ENCODE results near the gene ST3GAL3.

The ST3GAL3 gene

DNA sequence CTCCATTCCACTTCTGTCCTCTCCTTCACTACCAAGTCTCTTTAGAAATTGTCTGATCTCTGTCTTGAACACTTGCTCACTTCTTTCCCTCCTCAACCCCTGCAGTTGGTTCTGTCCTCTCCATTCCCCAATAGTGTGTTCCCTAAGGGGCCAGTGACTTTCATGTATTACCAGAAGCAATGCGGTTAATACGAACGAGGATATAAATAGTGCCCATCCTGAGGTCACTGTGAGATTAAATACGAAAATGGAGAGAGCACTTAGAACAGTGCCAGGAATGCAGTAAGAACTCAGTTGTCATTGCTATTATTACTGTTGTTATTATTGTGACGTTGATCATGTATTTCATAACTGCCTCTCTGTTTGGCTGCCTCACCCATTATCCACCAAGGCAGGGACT, 173.3 kb downstream of the ST3GAL3 start:
- DNase-seq = no peak

- no peak for DNase-seq
Measured at GRCh38 chr1:43881415-43881814, 174.1 kb downstream of the ST3GAL3 start.

DNA sequence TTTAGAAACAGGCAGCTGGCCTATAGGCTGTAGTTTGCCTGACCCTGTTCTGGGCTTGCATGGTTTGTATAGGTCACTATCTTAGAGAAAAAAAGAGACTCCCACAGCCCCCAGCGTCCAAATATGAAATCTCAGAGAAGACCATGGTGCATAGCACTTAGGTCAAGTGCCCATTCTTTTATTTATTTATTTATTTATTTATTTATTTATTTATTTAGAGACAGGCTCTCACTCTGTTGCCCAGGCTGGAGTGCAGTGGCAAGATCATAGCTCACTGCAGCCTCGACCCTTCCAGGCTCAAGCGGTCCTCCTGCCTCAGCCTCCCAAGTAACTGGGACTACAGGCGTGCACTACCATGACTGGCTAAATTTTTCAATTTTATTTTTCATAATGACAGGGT, 175.4 kb downstream of the ST3GAL3 start:
- DNase-seq = no peak

GRCh38 chr1:43883321-43883720, 176.0 kb downstream of the ST3GAL3 start:
- DNase-seq = no peak

GRCh38 chr1:43885279-43885801, 178.0 kb downstream of the ST3GAL3 start:
- DNase-seq = no peak

DNA sequence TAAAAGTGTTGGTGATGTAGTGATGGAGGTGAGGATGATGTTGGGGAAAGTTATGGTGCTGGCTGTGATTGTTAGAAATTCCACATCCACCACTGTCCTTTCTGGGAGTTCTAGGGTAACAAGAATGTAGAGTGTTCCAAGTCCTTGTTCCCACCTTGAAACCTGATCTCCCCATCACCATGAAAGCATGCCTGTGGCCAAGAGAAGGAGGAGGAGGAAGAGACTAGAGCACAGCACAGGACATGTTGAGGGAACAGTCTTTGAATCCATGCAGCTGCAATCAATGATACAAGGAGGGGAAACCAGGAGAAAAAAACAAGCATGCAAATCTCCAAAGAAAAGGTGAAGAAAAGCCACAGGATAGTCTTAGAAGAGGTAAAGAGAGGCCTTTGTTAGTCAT, 180.4 kb downstream of the ST3GAL3 start:
- DNase-seq = no peak

DNA sequence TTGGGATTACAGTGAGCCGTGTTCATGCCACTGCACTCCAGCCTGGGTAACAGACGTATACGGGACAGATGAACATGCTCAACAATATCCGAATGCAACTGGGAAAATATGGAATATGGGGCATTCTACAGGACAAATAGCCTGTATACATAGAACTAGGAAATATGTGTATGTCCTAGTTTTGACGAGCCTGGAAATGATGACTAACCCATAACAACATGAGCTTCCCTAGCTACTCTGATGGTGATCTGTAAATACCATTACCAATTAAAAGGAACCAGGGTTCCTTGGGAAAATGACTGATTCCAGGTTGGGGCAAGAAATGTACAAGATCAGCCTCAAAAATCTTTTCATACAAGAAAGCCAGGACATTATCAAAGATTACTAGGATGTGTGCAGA, 183.5 kb downstream of the ST3GAL3 start:
- no peak for DNase-seq

GRCh38 chr1:43893006-43893405, 185.7 kb downstream of the ST3GAL3 start:
- DNase-seq = no peak

DNA sequence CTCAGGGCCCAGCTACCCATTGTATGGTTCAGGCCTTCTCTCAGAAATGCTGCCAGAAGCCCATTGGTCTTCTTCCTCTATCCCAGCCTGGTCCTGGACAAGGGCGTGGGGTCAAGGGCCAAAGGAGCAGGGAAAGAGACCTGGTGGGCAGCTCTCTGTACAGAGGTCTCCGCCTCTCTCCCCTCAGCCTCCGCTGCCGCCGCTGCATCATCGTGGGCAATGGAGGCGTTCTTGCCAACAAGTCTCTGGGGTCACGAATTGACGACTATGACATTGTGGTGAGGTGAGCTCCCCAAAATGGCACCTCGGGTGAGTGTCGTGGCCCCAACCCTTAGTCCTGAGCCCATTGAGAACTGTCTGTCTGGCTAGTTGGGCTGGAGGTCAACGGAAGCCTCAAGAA, 191.6 kb downstream of the ST3GAL3 start:
- no peak for DNase-seq

- no peak for DNase-seq
Measured at GRCh38 chr1:43900386-43900785, 193.1 kb downstream of the ST3GAL3 start.

DNA sequence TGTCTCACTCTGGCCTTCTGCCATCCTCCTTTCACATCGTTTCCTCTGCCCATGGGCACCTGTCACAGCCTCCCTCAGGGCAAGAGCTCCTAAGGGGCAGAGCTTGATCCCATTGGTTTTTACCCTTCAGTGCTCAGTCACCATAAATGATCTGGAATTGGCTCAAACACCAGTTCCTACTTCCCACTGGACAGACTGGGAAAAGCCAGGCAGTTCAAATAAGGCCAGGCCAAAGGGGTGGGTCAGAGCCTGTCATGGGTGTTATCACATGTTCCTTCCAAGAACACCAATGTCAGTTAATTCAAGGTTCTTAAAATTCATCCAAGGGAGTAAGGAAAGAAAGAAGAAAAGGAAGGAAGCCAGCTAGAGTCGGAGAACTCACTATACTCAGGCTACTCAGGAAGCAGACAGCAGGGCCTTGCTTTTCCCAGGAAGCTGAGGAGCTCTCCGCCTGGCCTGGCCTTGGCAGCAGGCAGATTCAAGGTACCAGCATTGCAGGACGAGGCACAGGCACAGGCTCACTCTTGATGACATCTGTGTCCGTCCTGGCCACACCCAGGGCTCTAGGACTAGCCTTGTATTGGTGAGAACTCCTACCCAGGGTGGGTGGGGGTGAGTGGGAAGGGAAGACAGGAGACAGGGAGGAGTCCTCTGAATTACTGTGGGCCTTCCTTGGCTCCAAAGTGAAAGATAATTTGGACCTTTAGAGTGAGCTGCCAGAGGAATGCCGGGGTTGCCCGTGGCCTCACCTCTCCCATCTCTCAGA, 194.0 kb downstream of the ST3GAL3 start:
- DNase-seq = no peak

DNA sequence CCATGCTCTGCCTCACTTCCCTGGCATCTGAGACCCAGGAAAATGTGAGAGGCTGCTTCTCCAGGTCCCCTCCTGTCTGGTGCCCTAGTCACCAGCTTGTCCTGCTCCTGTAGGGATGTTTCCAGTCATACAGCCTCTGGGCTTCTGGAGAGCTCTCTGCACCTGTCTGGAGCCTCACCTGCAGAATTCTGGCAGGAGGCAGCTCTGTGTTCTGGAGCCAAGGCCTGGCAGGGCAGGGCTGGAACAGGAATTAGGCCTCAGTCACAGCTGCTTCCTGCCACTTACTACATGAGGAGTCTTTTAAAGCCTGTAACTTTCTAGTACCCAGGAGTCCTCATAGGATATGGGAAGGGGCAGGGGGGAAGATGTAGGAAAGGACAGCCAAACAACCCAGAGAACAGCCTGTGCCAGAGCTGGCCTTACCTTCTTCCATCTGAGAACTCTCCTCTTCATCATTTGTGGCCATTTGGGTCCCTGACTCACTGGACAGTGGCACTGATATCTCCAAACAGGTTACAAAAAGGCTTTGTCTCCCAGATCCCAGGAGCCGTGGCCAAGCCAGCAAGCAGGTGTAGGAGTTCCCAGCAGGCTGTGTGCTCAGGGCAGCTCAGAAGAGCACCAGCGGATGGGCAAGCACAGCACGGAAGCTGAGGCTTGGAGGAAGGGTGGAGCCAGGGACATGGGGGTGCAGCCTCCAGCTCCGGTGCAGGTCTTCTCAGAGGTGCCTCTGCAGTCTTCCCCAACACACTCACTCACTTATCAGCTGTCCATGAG, 194.9 kb downstream of the ST3GAL3 start:
- no peak for DNase-seq

DNA sequence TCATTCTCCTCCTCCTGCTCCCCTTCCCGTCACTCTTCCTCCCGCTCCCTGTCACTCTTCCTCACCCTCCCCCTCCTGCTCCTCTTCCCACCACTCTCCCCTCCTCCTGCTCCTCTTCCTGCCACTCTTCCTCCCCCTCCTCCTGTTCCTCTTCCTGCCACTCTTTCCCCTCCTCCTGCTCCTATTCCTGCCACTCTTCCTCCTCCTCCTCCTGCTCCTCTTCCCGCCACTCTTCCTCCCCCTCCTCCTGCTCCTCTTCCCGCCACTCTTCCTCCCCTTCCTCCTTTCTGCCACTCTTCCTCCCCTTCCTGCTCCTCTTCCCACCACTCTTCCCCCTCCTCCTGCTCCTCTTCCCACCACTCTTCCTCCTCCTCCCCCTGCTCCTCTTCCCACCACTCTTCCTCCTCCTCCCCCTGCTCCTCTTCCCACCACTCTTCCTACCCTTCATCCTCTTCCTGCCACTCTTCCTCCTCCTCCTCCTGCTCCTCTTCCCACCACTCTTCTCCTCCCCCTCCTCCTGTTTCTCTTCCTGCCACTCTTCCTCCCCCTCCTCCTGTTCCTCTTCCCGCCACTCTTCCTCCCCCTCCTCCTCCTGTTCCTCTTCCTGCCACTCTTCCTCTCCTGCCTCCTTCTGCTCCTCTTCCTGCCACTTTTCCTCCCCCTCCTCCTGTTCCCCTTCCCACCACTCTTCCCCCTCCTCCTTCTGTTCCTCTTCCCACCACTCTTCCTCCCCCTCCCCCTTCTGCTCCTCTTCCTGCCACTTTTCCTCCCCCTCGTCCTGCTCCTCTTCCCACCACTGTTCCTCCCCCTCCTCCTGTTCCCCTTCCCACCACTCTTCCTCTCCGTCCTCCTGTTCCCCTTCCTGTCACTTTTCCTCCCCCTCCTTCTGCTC, 197.6 kb downstream of the ST3GAL3 start:
- DNase-seq = no peak

DNA sequence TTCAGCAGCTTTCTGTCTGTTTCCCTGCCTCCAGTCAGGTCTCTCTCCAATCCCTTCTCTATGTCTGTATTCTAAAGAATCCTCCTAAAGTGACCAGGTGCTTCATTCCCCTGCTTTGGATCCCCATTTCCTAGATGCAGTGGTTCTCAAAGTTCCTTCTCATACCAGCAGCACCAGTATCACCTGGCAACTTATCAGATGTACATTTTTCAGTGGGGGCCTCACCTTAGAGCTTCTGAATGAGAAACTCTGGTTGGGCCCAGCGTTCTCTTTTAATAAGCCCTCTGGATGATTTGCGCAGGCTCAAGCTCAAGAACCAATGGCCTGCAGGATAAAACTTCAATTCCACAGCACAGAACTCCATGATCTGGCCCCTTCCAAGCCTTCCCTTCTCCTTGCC, 200.9 kb downstream of the ST3GAL3 start:
- no peak for DNase-seq

DNA sequence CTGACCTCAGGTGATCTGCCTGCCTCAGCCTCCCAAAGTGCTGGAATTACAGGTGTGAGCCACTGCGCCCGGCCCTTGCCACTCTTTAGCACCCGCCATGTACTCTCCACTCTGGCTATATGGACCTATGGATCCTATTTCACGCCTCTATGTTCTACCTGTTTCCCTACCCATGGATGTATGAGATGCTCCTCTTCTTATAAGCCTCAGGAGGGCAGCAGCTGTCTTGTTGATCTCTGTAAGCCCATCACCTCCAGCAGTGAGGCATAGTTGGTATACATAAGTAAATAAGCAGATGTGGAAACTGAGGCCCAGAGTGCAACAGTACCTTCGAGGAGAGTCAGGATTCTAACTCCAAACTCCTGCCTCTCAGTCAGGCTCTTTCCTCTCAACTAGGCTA, 201.5 kb downstream of the ST3GAL3 start:
- no peak for DNase-seq

- DNase-seq = no peak
Measured at GRCh38 chr1:43910343-43910742, 203.0 kb downstream of the ST3GAL3 start.

DNA sequence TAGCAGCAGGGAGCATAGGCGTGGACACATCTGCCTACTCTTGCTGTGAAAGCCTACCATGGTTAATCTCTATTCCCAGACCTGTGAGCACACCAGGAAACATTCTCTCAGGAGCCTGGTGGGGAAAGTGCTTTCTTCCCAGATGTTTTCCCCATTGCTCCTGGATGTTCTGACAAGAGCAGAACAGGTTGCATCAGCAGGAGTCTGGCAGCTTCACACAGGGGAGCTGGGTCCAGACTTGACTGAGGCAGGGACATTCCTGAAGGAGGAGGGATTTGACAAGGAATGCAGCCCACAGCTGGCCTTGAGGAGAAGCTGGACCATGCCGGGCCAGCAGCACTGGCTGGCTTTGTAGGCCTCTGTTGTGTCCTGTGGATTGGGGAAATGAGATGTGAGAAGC, 205.3 kb downstream of the ST3GAL3 start:
- no peak for DNase-seq

DNA sequence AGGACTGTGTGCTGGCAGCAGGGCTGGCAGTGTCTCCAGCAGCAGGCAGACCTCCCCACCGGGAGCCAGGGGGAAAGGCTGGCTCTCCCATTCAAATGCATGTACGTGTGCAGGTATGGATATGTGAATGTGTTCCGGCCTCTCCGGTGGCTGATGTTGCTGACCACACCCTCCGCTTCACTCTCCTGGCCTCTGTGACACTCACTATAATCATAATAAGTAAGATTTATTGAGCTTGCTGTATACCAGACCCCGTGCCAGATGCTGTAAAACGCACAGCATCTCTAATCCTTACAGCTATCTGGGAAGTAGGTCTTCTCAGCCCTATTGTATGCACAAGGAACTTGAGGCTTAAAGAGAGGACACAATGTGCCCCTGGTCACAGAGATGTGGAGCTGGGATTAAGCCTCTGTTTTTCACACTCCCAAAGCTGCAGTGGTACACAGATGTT, 205.7 kb downstream of the ST3GAL3 start:
- no peak for DNase-seq

- no peak for DNase-seq
Measured at GRCh38 chr1:43913666-43914360, 206.5 kb downstream of the ST3GAL3 start.

GRCh38 chr1:43914576-43915525, 207.5 kb downstream of the ST3GAL3 start:
- DNase-seq = no peak

DNA sequence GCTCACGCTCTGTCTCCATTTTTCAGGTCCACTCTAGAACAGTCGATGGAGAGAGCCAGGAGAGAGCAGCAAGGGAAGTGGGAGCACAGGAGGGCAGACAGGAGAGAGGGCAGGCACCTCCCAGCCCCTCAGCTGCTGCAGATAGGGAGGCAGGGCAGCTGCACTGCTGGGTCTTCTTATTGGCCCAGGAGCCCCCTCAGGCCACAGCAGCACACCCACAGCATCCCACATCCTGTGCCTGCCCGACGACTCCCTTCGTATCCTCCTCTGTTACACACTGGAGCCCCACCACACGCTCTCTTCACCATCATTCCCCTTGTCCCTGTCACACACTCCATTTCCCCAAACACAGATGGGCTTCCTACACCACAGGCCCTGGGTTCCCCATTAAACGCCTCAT, 212.6 kb downstream of the ST3GAL3 start:
- DNase-seq = no peak
